ENCODE results near the gene KIF17. TPM values are rescaled to one million over a fixed set of nuclear protein-coding genes. Genes with fewer than 3 reads are reported as not detected.
A peak's percentile ranks its signal among the peaks of the same experiment; 100 is the strongest.
"Not testable (repeated sequence)": the region's sequence is repeated elsewhere in the genome, so short reads cannot be mapped to it uniquely, and the experiment has no call there.

The KIF17 gene
- total RNA-seq, 1 donor from 2014 or later, result 8.4 TPM

GRCh38 chr1:20678599-20678998 lies 39.2 kb downstream of the KIF17 start:
- ATAC-seq (no peak), DNase-seq (no peak)
- Histone ChIP-seq H3K36me3 (no peaks in the 10 kb centered on the region), H3K27ac (no peak overlapping the region), H3K27me3 (ENCODE audit: low read depth) (no peaks in the 10 kb centered on the region), H3K4me3 (no peak overlapping the region), H3K9me3 (no peaks in the 10 kb centered on the region), H3K4me1 (no peaks in the 10 kb centered on the region)
- intact Hi-C loops (cut with DNase I), result no loop called here
- TF ChIP-seq CTCF (IDR thresholded peaks at IDR 0.05), result no peak

GRCh38 chr1:20673626-20674025 lies 44.2 kb downstream of the KIF17 start:
- H3K4me3 ChIP-seq; ATAC-seq; H3K27ac ChIP-seq; H3K4me1 ChIP-seq; DNase-seq; H3K27me3 ChIP-seq (ENCODE audit: low read depth); intact Hi-C loops (cut with DNase I); H3K36me3 ChIP-seq; H3K9me3 ChIP-seq: not testable (repeated sequence)

- Histone ChIP-seq H3K27ac (no peak overlapping the region), H3K27me3 (ENCODE audit: low read depth) (no peaks in the 10 kb centered on the region), H3K4me3 (no peak overlapping the region), H3K9me3 (no peaks in the 10 kb centered on the region), H3K4me1 (no peaks in the 10 kb centered on the region), H3K36me3 (no peaks in the 10 kb centered on the region)
- ATAC-seq (no peak), DNase-seq (no peak)
- intact Hi-C loops (cut with DNase I), result no loop called here
- no peak for TF ChIP-seq CTCF (IDR thresholded peaks at IDR 0.05)
Observed at GRCh38 chr1:20672265-20672632, 45.6 kb downstream of the KIF17 start.

GRCh38 chr1:20670936-20671335 lies 46.9 kb downstream of the KIF17 start:
- ATAC-seq (no peak), DNase-seq (no peak)
- Histone ChIP-seq H3K27ac (no peak overlapping the region), H3K9me3 (no peaks in the 10 kb centered on the region), H3K27me3 (ENCODE audit: low read depth) (no peaks in the 10 kb centered on the region), H3K4me1 (no peaks in the 10 kb centered on the region), H3K36me3 (no peaks in the 10 kb centered on the region), H3K4me3 (no peak overlapping the region)
- TF ChIP-seq CTCF (IDR thresholded peaks at IDR 0.05), result no peak
- intact Hi-C loops (cut with DNase I), result no loop called here

GRCh38 chr1:20668581-20668980 lies 49.2 kb downstream of the KIF17 start:
- no peak for TF ChIP-seq CTCF (IDR thresholded peaks at IDR 0.05)
- DNase-seq, result no peak

GRCh38 chr1:20666804-20667203 lies 51.0 kb downstream of the KIF17 start:
- Histone ChIP-seq H3K27ac (peak overlapping the region; percentile 56), H3K27me3 (ENCODE audit: low read depth) (no peaks in the 10 kb centered on the region), H3K4me1 (peaks cover 5% of the 10 kb centered on the region), H3K9me3 (no peaks in the 10 kb centered on the region), H3K4me3 (no peak overlapping the region), H3K36me3 (no peaks in the 10 kb centered on the region)
- TF ChIP-seq CTCF (IDR thresholded peaks at IDR 0.05), result no peak
- DNase-seq (no peak), ATAC-seq (no peak)
- intact Hi-C loops (cut with DNase I), result no loop called here

More at GRCh38 chr1:20668581-20668980, 49.2 kb downstream of the KIF17 start:
- Histone ChIP-seq H3K36me3 (no peaks in the 10 kb centered on the region), H3K4me3 (no peak overlapping the region), H3K9me3 (no peaks in the 10 kb centered on the region), H3K27me3 (ENCODE audit: low read depth) (no peaks in the 10 kb centered on the region), H3K27ac (no peak overlapping the region), H3K4me1 (no peaks in the 10 kb centered on the region)
- intact Hi-C loops (cut with DNase I), result no loop called here
- ATAC-seq, result no peak
